K562 (cell line): ENCODE results near the gene LPIN2. TPM values are rescaled to one million over a fixed set of nuclear protein-coding genes. Genes with fewer than 3 reads are reported as not detected.

Experiments
- ETV5 ChIP-seq: sonication (generic); formaldehyde crosslinking; IDR thresholded peaks from 2 replicates; pipeline ENCODE4 v1.4.0; 2020; ENCODE audit warnings: low read depth, mild to moderate bottlenecking, missing genetic modification reagents
- HDAC8 ChIP-seq: fragments of 450-650 bp; IDR thresholded peaks from 2 replicates; pipeline ENCODE4 v1.6.1; 2016; ENCODE audit warnings: mild to moderate bottlenecking, missing genetic modification characterization, moderate library complexity, missing compliant biosample characterization
- MCM3 ChIP-seq: fragments of 450-650 bp; IDR thresholded peaks from 2 replicates; pipeline ENCODE4 v1.6.1; 2016
- NFXL1 ChIP-seq: fragments of 450-650 bp; formaldehyde crosslinking; IDR thresholded peaks from 2 replicates; pipeline ENCODE4 v1.4.0; 2021; ENCODE audit warnings: mild to moderate bottlenecking
- PTBP1 ChIP-seq: fragments of 200-400 bp; formaldehyde crosslinking; IDR thresholded peaks from 2 replicates; pipeline ENCODE4 v1.6.1; 2017; ENCODE audit warnings: low read depth, low read length
- RBM34 ChIP-seq: fragments of 200-400 bp; formaldehyde crosslinking; IDR thresholded peaks from 2 replicates; pipeline ENCODE4 v1.6.1; 2018; ENCODE audit warnings: low read length, borderline replicate concordance; ENCODE audit not compliant: insufficient read depth
- TBP ChIP-seq: optimal IDR thresholded peaks from 2 replicates; pipeline ENCODE3; 2011; ENCODE audit warnings: low read depth, low read length, improper control_type of control experiment
- ZBTB5 ChIP-seq: fragments of 450-650 bp; IDR thresholded peaks from 2 replicates; pipeline ENCODE4 v1.6.1; 2017; ENCODE audit warnings: antibody characterized with exemption
- ZNF217 ChIP-seq: sonication (generic); formaldehyde crosslinking; IDR thresholded peaks from 2 replicates; pipeline ENCODE4 v1.8.0; 2022; ENCODE audit warnings: mild to moderate bottlenecking, missing genetic modification reagents
- polyA plus RNA-seq, 8 experiments: library from polyadenylated mRNA; depleted of rRNA in 4 of 8; stranded (reverse) in 5 of 8; unstranded in 3 of 8; fragments of >200 nt; fragmentation: Nextera tagmentation in 2 of 8; fragmentation: Illumina TruSeq in 1 of 8; extraction: Ambion mirVana in 2 of 8; extraction: Trizol in 1 of 8; gene quantifications; 2 replicates each; pipeline versions ENCODE4 v1.2.1 to v1.2.3, GENCODE V29; 2011 to 2014; ENCODE audit warnings: inconsistent platforms in 1 of 8, missing spikeins in 1 of 8
- total RNA-seq, 7 experiments: library from RNA; depleted of rRNA in 6 of 7; stranded (reverse); fragments of >200 nt in 6 of 7; fragmentation: Illumina TruSeq in 2 of 7; extraction: Trizol in 2 of 7; gene quantifications; 2 replicates each; pipeline versions ENCODE4 v1.2.1 to v1.2.3, GENCODE V29; 2011 to 2021; ENCODE audit warnings: low replicate concordance in 1 of 7
- TF ChIP-seq, protein P1 (sequence below): fragments of 450-650 bp; formaldehyde crosslinking; IDR thresholded peaks from 2 replicates; pipeline ENCODE4 v1.4.0; 2020; ENCODE audit warnings: mild to moderate bottlenecking, moderate library complexity
- TF ChIP-seq, protein P2 (sequence below): sonication (generic); formaldehyde crosslinking; IDR thresholded peaks from 2 replicates; pipeline ENCODE4 v1.8.0; 2022; ENCODE audit warnings: mild to moderate bottlenecking, low read depth, missing genetic modification reagents
- TF ChIP-seq, protein P3 (sequence below): sonication (generic); formaldehyde crosslinking; IDR thresholded peaks from 2 replicates; pipeline ENCODE4 v1.8.0; 2023; ENCODE audit warnings: mild to moderate bottlenecking, missing genetic modification reagents
- TF ChIP-seq, protein P4 (sequence below): fragments of 250-450 bp; sonication (Bioruptor Pico); IDR thresholded peaks from 2 replicates; pipeline ENCODE4 v1.4.0; 2020

The LPIN2 gene
- total and polyA plus RNA-seq, 9 of the 15 experiments (the other 6 are each of a cell fraction or from before 2014, with no cell fraction given), result 5.2 to 34.8 (median 24.6) TPM

- TF ChIP-seq, protein P1, sequence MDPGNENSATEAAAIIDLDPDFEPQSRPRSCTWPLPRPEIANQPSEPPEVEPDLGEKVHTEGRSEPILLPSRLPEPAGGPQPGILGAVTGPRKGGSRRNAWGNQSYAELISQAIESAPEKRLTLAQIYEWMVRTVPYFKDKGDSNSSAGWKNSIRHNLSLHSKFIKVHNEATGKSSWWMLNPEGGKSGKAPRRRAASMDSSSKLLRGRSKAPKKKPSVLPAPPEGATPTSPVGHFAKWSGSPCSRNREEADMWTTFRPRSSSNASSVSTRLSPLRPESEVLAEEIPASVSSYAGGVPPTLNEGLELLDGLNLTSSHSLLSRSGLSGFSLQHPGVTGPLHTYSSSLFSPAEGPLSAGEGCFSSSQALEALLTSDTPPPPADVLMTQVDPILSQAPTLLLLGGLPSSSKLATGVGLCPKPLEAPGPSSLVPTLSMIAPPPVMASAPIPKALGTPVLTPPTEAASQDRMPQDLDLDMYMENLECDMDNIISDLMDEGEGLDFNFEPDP (CRISPR knock-in tag), result no peak
- no peak for TF ChIP-seq ETV5 (CRISPR knock-in tag)
- TF ChIP-seq HDAC8, result no peak
- no peak for TF ChIP-seq NFXL1
- TF ChIP-seq, protein P2, sequence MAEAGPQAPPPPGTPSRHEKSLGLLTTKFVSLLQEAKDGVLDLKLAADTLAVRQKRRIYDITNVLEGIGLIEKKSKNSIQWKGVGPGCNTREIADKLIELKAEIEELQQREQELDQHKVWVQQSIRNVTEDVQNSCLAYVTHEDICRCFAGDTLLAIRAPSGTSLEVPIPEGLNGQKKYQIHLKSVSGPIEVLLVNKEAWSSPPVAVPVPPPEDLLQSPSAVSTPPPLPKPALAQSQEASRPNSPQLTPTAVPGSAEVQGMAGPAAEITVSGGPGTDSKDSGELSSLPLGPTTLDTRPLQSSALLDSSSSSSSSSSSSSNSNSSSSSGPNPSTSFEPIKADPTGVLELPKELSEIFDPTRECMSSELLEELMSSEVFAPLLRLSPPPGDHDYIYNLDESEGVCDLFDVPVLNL (CRISPR knock-in tag), result no peak
- TF ChIP-seq PTBP1, result no peak
- TF ChIP-seq, protein P3, sequence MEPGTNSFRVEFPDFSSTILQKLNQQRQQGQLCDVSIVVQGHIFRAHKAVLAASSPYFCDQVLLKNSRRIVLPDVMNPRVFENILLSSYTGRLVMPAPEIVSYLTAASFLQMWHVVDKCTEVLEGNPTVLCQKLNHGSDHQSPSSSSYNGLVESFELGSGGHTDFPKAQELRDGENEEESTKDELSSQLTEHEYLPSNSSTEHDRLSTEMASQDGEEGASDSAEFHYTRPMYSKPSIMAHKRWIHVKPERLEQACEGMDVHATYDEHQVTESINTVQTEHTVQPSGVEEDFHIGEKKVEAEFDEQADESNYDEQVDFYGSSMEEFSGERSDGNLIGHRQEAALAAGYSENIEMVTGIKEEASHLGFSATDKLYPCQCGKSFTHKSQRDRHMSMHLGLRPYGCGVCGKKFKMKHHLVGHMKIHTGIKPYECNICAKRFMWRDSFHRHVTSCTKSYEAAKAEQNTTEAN (CRISPR knock-in tag), result no peak
- TF ChIP-seq MCM3, result no peak
- TF ChIP-seq RBM34, result no peak
- TF ChIP-seq ZBTB5, result no peak
- TF ChIP-seq, protein P4, sequence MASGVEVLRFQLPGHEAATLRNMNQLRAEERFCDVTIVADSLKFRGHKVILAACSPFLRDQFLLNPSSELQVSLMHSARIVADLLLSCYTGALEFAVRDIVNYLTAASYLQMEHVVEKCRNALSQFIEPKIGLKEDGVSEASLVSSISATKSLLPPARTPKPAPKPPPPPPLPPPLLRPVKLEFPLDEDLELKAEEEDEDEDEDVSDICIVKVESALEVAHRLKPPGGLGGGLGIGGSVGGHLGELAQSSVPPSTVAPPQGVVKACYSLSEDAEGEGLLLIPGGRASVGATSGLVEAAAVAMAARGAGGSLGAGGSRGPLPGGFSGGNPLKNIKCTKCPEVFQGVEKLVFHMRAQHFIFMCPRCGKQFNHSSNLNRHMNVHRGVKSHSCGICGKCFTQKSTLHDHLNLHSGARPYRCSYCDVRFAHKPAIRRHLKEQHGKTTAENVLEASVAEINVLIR (CRISPR knock-in tag), result no peak
- no peak for TF ChIP-seq ZNF217 (CRISPR knock-in tag)
- TF ChIP-seq TBP, result no peak
- TF ChIP-seq, all 486 proteins: peak for 0
These were observed 38.2 kb downstream of the LPIN2 start (continued) for GRCh38 chr18:2974731-2975130.
